GM19238 (cell line): Measurements from ENCODE around the gene GGA2.
"Not testable (repeated sequence)": the region's sequence is repeated elsewhere in the genome, so short reads cannot be mapped to it uniquely, and the experiment has no call there.

ENCODE experiments used
- DNase-seq: peaks from one replicate; pipeline ENCODE4 v3.0.0; 2011; ENCODE audit warnings: low spot score; ENCODE audit not compliant: insufficient read length

GGA2 gene

DNA sequence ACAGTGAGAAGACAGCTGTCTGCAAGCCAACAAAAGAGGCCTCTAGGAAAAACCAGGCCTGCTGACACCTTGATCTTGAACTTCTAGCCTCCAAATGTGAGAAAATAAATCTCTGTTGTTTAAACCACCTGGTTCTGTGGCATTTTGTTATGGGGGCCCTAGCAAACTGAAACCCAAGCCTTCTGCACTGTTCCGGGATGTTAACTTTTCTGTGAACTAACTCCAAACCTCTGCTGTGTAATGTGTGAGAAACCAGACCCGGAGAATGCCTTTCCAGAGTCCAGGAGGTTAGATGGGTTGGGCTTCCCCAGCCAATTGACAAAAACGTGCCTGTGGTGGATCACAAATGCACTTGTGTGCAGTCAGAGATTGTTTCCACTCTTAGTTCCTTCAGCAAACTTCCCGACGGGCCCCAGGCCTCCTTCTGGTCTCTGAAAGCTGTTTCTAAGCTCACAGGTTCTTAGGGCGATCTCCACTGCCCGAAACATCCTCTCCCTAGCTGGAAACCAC lies 13.6 kb upstream of the GGA2 start:
- DNase-seq = no peak

DNA sequence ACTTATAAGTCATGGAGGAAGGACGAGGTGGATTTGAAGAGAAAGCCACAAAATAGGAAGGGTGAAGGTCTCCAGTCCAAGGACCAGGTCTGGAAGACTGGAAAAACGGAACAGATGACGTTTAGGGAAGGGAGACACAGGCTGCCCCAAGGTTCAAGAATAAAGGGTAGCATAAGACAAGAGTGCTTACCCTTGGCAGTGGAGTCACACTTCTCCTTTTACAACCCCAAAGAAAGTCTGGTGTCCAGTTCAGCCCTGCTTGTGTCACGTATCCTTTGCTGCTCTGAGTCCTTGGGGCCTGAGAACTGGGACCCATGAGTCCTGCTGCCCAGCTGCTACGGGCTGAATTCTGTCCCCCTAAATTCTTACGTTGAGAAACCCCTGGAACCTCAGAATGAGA lies 13.0 kb upstream of the GGA2 start:
- DNase-seq = no peak

DNA sequence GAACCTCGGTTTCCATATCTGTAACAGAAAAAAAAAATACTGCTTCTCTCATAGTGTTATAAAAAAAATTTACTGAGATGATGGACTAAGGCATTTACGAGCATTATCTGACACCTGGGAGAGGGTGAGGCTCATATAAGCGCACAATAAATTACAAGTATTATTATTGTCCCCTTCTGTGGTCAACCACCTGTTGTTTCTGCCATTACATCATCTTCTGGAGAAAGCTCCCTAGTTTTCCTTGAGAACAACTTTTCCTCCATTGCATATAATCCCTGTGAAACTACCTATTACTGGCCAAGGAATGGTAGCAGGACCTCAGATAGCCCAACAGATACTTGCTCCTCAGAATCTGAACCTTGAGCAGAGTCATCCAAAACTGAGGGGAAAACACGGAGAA lies 11.7 kb upstream of the GGA2 start:
- DNase-seq = no peak

- DNase-seq = no peak
Observed at GRCh38 chr16:23521037-23521743, 10.9 kb upstream of the GGA2 start.

DNA sequence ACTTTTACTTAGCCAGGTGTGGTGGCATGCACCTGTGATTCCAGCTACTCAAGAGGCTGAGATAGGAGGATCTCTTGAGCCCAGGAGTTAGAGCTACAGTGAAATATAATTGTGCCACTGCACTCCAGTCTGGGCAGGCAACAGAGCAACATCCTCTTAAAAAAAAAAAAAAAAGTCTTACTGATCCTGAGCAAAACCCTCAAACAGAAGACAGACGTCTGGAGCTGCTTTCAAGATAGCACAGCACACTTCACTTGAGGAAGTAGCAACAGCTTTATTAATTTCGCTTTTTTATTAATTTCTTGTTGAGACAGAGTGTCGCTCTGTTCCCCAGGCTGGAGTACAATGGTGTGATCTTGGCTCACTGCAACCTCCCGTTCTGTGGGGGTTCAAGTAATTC lies 10.2 kb upstream of the GGA2 start:
- no peak for DNase-seq

- DNase-seq = no peak
Observed at GRCh38 chr16:23519282-23519681, 9.0 kb upstream of the GGA2 start.

GRCh38 chr16:23518435-23518891 lies 8.2 kb upstream of the GGA2 start:
- no peak for DNase-seq

DNA sequence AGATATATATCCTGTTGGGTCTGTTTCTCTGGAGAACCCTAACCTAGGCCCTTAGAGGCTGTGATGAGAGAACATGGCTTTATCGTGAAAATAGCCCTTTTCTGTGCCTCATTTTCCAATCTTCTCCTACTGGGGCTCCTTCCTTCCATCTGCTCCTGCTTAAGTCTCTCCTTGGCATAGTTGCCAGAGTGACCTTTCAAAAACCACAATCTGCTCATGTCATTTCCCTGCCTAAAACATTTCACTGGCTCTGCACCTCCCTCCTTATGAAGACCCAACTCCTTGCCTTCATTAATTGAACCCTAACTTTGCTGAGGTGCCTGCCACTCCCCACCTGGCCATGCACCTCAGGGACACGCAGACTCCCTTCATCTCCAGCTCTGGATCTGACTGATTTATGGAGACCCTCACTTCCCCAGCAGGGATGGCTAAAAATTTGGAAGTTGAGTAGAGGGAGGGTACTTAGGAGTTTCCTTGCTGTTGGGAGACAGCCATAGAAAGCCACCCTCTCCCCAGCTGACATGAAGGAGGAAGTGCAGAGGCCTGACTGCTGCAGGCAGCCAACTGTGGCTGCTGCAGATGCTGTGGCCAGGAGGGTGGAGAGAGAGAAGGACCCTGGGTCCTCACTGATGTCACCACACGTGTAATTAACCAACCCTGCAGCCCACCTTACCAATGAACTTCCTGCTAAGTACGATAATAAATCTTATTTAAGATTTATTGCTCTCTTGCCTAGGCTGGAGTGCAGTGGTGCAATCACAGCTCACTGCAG lies 6.3 kb upstream of the GGA2 start:
- DNase-seq = no peak

DNA sequence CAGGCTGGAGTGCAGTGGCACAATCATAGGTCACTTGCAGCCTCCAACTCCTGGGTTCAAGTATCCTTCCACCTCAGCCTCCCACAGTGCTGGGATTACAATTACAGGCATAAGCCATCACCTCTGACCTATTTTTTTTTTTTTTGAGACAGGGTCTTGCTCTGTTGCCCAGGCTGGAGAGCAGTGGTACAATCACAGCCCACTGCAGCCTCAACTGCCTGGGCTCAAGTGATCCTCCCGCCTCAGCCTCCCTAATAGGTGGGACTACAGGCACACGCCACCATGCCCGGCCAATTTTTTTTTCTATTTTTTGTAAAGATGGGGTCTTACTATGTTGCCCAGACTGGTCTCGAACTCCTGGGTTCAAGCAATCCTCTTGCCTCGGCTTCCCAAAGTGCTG lies 5.6 kb upstream of the GGA2 start:
- DNase-seq = no peak

GRCh38 chr16:23514381-23515152 lies 4.3 kb upstream of the GGA2 start:
- DNase-seq = no peak

DNA sequence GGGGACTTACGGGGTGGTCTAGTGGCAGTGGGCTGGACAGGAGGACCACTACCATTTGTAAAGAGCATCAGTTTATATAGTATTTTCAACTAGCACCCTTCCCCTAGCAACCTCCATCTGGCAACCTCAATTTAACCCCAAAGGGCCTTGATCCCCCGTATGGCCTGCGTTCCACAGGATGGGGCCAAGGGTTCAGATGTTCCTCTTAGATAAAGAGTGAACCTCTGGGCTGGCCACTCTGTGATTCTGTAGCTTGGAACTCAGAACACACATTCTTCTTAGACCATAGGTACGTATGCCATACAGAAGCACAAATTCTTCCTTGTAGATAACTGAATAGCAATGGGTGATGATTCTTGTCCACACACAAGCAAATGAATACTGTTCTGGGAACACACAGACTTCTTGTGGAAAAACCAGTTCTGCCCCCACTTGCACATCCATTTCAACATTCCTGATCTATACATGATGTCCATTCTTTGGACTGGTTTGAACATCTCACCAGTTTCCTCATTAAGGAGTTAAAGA lies 1.9 kb upstream of the GGA2 start:
- no peak for DNase-seq

DNA sequence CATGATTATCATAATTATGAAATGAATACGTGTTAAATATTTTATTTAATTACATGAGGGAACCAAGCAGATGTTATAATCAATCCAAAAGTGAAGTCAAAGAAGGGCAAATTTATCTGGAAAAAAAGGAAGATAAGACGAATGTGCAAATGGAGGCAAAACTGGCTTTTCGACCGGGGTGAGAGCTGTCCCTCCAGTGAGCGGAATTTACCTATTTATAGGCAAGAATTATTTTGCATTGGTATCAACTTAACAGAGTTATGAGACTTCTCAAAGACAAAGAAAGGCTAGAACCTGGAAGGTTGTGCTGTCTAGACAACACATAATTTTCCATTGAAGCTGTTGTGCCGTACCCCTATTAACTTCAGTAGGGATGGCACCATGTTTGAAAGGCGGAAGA lies 1.4 kb upstream of the GGA2 start:
- DNase-seq = no peak

- not testable (repeated sequence) for DNase-seq
Observed at GRCh38 chr16:23510915-23511270, 599 bp upstream of the GGA2 start.

- DNase-seq = no peak
Observed at GRCh38 chr16:23509782-23510163, 521 bp downstream of the GGA2 start.

- DNase-seq = no peak
Observed at GRCh38 chr16:23509441-23509754, 896 bp downstream of the GGA2 start.

DNA sequence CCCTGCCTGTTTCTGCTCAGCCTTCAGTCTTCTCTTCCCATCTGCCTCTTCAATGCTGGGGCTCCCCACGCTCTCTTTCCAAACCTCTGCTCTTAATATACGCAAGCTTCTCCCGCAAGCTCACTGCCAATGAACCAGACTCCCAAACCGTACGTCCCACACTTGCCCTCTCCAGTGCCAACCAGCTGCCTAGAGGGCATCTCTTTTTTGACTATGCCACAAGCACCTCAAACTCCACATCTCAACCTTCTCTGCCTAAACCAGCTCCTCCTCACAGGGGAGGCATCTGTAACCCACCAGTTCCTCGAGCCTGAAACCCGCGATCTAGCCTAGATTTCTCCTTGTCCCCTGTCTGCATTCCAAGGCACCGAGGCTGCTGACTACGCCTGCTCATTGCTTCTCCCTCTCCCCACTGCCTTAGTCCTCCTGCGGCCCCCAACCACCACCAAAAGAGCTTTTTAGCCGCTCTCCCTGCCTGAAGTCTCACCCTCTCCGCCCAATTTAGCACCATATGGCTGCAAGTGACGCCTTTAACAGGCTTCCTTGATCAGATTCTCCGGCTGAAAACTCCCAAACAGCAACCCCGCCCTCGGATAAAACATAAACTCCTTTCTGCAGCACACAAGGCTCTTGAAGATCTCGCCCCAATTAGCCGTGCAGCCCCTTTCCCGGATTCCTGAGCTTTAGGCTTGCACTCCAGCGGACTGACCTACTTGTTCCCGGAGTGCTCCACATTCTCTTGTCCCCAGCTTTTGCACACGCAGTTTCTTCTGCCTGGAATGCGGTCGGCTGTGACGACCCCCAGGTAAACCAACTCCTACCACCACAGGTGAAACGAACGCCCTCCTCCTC lies 1.5 kb downstream of the GGA2 start:
- no peak for DNase-seq

DNA sequence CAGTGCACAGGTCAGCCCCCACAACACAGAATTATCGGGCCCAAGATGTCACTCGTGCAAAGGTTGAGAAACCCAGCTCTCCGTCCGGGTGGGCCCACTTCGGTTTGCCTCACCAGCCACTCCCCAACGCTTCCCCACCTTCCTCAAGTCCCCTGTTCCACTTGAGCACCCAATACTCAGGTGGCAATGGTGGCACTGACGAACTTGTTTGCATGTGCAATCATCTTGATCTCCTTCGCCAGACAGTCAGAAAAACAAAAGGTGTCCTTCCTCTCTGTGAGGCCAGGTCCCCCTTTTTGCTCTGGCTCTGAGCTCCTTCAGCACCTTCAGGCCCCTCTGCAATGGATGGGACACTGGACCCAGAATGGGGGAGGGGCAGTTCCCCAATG lies 3.7 kb downstream of the GGA2 start:
- no peak for DNase-seq

GRCh38 chr16:23505671-23506605 lies 4.4 kb downstream of the GGA2 start:
- no peak for DNase-seq

DNA sequence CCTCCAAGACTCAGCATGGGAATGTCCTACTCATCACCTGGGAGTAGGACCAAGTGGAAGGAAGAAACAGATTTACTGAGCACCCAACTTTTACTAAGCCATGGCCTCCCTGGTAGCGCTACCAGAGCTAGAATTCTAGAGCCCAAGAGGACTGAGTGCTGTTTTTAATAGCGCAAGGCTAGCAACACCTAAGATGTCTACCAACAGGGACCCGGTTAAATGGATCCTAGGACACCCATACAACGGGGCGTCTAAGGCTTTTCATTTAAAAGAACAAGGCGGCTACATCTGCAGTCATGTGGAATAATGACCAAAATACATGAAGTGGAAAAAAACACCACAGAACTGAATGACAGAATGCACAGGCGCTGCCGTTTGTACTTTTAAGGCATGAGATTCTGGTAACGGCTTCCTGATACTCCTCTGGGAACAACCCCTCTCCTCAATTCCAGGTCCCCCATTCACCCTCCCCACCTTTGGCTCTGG lies 5.1 kb downstream of the GGA2 start:
- DNase-seq = no peak
